NCI-H524 treated with DMSO at 0.1 percent for 48 hours (cell line): ENCODE data around the gene CYBB.

Experiments used
- DNase-seq: peaks from one replicate; lab custom pipeline; 2025; lab: John Stamatoyannopoulos, UW

CYBB gene

DNA sequence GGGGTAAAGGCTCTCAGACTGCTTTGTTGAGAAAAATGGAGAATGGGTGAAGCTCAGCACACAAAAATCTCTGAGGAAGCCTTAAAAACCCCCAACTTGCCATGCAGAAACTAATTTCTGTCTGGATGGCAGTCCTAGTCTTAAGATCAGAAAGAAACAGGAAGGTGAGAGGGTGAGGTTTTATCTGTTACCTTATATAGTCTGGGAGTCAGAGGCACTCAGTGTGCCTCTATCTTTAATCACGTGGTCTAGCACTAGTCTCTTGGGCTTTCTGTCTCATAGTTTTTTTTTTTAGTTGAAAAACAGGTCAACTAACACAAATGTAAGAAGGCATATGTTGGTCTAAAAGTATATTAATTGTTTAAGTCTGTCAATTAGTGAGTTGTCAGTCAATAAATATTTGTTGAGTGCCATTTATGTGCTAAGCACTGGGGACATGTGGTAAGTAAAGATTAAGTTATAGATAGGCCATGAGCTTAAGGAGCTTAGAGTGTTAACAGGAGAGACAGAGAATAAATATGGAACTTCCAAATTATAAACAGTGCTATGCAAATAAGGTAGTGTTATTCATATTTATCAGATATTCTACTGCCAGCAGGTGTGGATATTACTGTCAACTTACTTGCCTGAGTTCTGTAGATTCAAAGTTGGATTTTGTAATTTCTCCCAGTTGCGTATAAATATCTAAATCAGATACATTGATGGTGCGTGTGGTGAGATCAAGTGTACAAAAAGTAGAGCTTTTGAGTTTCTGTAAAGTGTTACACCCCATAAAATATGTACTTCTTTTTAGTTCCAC lies 7.0 kb downstream of the CYBB start:
- DNase-seq, result no peak

DNA sequence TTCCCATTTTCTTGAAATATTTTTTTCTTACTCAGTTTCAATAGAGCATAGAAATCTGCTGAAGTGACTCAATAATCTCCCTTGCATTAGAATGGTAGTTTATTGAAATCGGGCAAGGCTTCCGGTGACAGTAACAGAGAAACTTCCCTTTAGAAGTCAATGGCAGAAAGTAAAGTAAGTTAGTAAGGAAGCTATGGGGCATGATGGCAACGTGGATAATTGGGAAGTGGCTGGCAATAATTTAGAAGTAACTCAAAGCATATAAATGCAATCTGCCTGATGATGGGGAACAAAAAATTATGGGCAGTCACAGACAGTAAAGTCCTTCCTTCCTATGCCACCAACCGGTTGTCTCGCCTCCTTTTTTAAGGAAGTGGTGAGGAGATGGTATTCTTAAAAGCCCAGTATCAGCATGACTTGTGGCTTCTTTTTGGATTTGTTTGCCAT lies 7.6 kb downstream of the CYBB start:
- DNase-seq, result no peak

DNA sequence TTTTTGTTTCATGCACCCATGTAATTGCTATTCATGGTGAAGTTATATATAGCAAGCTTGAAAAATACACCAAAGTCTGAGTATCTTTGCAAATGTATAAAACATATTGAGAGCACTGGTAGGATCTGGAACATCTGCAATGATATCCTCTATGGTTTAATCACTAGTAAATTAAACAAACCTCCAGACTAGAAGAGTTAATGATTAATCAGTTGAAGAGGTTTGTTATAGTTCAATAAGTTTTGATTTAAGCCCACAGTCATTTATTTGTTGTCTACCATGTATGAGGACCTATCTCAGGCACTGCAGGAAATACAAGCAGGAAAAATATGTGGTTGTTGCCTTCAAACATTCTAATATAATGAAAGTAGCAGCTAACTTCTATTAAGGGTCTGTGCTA lies 16.5 kb downstream of the CYBB start:
- no peak for DNase-seq

DNA sequence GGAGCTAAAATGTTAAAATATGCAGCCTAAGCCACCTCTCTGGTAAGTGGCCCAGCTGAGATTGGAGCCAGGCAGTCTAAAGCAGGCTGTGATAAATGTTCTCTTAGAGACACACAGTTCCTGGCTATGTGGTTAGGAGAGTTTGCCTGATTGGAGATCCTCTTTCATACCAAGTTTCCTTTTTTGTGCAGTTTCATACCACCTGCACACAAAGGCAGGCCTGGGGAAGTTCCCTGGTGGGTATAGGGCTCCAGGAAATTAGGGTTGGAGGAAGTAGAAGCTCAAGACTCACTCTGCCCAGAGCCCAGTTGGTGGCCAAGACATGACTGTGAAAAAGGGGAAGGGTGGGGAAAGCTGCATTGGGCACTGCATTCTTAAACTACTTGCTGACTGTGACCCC lies 16.9 kb downstream of the CYBB start:
- DNase-seq, result no peak

DNA sequence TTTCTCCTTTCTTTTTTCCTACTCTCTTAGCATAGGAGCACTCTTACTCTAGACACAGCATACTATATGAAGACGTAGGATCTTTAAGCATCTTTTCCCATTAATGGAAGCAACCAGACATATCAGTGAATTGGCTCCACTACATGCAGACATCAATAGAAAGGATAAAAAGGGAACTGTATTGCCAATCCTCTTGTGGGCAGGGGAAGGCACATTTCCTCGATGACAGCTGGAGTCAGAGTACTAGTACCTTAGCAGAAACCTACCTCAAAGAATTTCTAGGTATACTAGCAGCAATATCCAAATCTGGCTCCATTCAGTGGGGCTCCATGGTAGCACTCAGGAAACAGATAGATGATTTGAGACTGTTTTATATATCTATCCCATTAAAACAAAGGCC lies 20.1 kb downstream of the CYBB start:
- no peak for DNase-seq

DNA sequence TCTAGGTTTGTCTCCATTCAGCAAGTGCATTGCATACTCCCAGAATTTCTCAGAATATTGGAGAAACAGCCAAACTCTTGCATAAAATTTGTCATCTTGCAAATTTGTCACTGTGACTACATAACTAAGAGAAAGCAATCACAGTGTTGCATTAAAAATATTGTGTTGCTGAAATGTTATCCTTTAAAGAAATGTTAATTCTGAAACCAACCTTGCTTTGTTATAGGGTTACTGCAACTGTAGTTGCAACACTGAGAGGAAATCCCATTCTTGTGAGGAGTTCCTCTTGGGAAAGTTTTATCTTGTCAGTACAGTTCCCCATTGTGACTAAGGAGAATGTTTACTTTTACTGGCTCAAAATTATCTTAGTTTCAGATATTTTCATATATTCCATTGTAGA lies 20.9 kb downstream of the CYBB start:
- no peak for DNase-seq

DNA sequence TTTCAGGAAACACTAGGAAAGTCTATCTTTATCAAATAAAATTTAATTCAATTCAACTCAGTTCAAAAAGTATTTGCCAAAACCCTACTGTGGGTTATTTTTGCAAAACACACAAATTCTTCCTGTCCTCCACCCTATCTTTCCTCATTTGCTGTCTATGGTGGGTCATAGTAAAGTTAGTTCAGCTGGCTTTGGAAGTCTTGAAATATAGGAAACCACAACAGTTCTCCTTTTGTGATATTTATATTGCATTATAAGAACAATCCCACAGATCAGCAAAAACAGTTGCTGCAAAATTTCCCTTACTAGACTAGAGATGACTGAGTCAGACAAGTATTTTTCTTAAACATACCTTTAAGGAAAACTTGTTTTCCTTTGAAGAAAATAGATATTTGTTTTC lies 22.2 kb downstream of the CYBB start:
- no peak for DNase-seq

DNA sequence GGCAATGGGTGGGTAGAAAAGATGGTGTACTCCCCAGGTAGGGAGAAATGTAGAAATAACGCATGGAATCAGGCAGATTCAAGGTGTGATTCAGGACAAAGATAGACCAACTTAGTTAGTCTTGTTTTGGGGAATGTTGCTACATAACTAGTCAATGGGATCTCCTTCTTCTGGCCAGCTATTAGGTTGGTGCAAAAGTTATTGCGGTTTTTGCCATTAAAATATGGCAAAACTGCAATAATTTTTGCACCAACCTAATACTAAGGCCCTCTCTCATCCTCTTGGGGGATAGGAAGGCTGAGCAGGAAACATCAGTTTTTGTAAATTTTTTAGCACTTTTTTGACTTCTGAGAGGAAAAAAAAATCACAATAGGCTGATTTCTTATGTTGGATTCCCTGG lies 23.2 kb downstream of the CYBB start:
- DNase-seq, result no peak

DNA sequence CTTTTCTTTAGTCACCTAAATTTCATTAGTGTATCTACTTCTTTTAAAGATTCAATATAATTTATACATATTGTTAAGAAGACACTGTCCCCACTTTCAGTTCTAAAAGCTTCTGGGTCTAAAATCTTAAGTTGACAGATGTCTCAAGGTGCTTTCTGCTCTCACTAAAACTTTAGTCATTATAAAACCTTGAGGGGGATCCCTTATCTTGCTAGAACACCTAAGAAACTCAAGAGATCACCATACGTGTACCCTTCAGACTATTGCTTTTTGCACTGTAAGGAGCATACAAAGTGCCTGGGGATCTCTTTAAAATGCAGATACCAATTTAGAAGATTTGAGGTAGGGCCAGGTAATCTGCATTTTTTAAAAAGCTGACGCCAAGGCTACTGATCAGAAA lies 30.1 kb downstream of the CYBB start:
- no peak for DNase-seq

DNA sequence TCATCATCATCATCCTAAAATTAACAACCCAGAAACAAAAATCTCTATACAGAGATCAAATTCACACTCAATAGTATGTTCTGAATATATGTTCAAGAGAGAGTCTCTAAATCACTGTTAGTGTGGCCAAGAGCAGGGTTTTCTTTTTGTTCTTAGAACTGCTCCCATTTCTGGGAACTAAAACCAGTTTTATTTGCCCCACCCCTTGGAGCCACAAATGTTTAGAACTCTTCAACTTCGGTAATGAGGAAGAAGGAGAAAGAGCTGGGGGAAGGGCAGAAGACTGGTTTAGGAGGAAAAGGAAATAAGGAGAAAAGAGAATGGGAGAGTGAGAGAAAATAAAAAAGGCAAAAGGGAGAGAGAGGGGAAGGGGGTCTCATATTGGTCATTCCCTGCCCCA lies 32.3 kb downstream of the CYBB start:
- no peak for DNase-seq

DNA sequence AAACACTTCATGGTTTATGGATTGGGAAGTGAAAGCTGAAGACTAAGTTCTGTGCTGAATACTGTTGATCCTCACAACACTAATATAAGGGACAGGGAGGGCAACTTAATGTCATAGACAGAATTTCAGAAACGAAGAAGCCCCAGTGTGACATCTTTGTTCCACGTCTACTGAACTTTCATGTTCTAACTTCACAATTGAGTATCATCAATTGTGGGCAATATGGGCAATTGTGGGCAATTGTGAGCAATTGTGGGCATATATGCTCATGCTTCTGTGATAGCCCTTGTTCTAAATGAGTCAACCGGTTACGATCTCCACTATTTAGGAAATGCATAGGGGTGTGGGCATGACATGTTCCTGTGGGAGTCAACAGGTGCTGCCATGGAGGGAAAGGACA lies 33.7 kb downstream of the CYBB start:
- no peak for DNase-seq

DNA sequence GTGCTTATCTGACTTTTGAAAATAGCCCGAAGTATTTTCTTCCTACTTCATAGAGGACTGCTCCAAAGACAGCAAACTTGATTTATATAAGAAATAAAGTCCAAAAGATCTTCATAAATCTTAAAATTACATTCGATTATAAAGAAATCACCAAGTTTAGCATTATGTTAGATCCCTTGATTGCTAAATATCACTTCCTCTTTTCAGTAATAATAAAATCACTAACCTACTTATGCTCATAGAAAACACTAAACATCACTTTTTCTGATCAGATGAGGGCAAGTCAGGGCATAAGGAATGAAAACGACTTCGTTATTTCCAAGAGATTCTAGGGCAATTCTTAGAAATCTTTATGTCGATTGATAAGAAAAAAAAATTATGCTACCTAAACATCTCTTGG lies 35.5 kb downstream of the CYBB start:
- no peak for DNase-seq

DNA sequence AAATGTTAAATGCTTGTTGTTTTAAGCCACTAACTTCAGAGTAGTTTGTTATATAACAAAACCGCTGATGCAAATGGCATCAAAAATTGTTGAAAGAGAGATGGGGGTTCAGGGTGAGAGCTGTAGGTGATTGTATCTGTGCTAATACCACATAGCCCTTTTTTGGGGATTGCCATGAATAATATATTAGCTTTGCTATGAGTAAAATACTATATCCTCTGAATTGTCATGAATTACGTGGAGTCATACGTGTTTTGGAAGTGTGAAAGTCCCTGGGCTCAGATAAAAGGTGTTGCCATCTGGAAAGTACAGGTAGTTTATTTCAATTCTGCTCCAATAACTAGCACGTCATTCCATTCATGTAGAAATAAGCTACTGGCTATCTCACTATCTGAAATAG lies 36.9 kb downstream of the CYBB start:
- DNase-seq, result no peak

DNA sequence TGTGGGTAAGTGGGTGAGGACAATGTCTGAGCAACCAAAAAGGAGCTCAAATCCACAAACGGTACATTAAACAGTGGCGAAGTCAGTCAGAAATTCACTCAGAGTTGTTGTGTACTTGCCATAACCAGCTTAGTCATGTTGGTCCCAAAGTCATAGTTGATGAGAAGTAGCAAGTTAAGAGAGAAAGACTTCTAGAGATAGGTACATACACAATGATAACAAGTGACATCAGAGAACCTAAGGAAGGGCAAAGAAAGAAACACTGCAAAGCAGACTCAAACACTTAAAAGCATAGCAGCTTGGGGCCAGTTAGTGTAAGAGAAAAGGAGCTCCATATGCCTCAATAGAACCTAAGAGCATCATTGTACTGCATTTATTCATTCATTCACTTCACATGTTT lies 37.3 kb downstream of the CYBB start:
- no peak for DNase-seq

DNA sequence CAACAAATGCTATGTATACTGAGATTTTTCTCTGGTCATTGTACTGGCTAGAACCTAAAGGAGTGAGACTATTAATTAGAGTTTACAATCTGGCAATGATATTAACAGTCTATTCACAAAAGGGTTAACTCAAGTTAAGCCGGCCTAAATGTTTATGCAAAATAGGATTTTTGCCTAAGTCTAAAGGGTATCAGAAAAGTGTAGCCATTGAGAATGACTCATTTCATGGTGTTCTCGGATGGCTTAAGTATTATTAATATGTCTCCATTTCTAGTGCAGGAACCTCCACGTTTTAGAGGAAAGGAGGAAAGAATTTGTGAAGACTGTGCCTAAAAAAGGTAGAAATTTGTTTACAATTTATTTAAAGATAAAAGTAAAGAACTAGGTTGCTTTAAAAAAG lies 37.7 kb downstream of the CYBB start:
- no peak for DNase-seq

DNA sequence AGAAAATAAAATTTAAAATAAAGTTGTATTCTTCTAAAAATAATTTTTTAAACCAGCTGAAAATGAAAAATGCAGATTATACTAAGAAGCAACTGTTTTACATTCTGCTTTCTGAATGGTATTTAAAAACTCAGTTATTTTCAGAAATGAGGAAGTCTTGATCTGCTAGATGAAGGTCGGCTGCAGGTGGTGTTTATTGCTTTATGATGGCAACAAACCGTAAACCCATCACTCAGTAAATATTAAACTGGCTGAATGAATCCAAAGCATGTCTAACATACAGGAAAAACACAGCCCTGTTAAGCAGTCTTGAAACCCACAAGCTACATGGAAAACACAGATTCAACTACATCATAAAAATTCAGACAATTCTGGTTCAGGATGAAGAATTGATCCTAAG lies 38.2 kb downstream of the CYBB start:
- DNase-seq, result no peak

DNA sequence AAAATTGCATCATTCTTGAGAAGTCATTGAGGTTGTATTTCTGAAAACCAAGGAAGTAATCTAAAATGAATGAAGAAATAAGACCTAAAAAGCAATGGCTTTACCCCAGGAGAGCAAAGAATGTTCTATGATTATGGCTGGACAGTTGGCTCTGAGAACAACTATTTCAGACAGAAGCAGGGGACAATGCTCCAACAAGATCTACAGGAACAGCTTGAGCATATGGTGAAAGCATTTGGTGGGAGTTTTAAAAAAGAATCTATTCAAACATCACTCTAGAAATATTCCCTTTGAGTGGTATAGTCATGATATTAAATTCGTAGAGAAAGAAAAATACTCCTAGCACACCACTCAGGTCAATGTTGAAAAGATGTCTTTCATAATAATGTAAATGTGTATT lies 40.8 kb downstream of the CYBB start:
- DNase-seq, result no peak

DNA sequence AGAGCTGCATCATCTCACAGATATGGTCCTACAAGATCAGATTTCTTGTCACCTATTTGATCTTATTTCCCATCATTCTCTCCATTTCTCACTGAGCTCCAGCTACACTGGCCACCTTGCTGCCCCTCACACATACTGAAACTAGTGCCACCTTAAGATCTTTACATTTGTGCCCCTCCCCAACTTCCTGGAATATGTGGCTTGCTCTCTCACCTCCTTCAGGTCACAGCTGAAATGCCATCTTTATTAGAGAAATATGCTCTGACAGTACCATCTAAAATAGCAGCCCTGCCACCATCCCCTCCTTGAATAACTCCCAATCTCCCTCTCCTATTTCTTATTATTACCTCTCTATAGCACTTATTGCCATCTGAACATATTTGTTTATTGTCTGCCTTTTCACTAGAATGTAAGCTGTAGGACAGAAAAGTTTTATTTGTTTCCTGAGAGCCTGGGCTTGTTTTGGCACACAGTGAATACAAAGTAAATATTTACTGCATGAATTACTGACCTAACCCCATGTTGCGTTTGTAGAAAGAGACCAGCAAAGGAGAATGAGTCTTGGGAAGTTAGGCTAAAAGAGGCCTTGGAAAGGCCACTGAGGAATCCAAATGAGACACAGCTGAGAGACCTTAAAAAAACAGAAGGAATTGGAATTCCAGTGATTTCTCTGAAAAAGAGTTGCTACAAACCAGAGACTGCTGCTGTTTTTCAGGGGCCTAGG lies 44.8 kb downstream of the CYBB start:
- no peak for DNase-seq

DNA sequence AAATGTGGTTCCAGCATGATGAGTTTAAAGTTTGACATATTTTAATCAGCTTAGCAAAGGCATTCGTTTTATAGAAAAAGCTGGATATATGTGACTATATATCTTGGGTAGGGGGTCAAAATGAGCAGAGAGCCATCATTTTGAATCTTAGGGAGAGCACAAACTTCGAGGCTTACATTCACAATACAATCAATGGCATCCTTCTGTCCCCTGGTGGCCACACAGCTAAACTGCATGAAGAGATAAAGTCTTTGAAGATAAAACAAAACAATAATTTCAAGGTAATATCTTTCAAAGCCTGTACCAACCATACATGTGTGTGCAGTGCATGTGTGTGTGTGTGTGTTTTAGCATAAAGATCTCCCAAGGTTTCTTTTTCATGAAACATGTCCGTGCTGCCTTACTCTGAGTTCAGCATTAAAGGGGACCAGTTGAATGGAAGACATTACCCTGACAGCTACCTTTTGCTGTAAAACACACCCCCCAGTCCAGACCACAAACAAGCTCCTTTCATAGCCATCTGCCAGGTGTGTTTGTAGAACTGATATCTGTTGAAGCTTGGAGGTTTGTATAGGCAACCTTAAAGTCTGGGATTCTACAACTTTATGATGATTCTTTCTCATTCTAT lies 45.5 kb downstream of the CYBB start:
- no peak for DNase-seq

DNA sequence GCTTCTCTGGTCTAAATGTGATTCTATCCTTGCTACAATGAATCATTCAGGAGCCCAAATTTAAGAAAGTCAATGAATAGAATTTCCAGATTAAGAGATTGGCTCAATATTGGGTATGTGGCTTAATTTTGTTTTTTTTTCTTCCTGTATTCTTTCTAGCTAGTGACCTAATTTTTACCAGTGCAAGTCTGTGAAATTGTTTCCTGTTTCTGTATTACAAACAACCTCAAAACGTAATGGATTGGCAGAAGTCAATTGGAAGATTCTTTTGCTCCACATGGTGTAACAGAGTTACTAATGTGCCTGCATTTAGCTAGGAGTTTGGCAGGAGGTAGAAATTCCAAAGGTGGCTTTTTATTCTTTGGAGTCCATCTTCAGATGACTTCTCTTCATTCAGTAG lies 49.9 kb downstream of the CYBB start:
- no peak for DNase-seq

DNA sequence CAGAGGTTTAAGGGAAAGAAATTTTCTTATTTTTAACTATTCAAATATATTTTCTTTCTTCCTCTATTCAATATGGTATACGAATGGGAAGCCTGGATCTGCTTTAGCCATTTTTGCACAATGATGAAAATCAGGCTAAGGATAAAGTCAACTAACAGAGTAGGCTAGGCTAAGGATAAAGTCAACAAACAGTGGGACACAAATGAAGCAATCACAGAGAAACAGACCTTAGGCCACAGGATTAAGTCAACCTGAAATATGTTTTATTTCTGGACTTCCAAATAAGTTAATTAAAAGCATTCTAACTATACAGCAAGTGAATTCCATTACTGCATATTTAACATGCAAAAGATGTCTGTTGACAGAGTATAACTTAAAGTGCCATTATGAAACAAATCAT lies 50.5 kb downstream of the CYBB start:
- no peak for DNase-seq

DNA sequence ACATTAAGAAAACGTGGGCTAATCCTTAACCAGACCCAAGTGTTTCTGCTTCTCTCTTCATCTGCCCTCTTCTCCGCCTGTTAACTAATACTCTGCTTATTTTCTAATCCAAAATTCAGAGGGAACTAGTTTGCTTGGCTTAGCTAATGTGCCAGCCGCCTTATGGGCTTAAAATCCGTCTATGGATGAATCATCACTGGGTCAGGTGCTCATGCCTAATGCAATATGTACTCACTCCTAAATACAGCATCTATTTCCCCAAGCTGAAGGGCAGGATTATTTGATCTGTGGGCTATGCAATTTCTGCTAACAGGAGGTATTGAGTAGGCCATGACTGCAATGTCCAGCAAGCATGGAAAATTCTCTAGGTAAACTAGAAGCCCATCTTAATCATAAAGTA lies 55.1 kb downstream of the CYBB start:
- DNase-seq, result no peak

DNA sequence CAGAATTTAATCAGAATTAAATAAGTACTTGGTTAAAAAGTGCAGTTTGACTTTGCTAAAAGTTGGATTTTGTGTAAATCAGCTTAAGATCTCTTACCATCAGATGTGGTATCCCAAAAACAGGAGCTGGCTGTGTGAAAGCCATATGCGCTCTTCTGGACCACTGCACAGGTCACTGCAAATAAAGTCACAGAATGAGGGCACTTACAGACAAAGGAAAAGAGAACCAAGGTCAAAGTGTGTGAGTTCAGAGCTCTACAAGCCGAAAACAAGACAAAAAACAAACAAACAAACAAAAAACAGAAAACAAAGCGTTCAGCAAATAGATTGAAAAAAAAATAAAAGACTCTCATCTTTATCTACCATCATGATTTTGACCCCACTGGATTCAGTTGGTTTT lies 61.1 kb downstream of the CYBB start:
- no peak for DNase-seq
